GM21515 (cell line): Measurements from ENCODE around the gene CTNND2.

Experiments used
- ATAC-seq: cut with Tn5 transposase; IDR thresholded peaks from one replicate; pipeline ENCODE4 v1.9.1; 2021; ENCODE audit not compliant: unreplicated experiment

Gene CTNND2, protein sequence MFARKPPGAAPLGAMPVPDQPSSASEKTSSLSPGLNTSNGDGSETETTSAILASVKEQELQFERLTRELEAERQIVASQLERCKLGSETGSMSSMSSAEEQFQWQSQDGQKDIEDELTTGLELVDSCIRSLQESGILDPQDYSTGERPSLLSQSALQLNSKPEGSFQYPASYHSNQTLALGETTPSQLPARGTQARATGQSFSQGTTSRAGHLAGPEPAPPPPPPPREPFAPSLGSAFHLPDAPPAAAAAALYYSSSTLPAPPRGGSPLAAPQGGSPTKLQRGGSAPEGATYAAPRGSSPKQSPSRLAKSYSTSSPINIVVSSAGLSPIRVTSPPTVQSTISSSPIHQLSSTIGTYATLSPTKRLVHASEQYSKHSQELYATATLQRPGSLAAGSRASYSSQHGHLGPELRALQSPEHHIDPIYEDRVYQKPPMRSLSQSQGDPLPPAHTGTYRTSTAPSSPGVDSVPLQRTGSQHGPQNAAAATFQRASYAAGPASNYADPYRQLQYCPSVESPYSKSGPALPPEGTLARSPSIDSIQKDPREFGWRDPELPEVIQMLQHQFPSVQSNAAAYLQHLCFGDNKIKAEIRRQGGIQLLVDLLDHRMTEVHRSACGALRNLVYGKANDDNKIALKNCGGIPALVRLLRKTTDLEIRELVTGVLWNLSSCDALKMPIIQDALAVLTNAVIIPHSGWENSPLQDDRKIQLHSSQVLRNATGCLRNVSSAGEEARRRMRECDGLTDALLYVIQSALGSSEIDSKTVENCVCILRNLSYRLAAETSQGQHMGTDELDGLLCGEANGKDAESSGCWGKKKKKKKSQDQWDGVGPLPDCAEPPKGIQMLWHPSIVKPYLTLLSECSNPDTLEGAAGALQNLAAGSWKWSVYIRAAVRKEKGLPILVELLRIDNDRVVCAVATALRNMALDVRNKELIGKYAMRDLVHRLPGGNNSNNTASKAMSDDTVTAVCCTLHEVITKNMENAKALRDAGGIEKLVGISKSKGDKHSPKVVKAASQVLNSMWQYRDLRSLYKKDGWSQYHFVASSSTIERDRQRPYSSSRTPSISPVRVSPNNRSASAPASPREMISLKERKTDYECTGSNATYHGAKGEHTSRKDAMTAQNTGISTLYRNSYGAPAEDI (N-terminal part only)

GRCh38 chr5:11904265-11904906 is at the start of gene CTNND2:
TSS of gene CTNND2 (minus strand) at chr5:11904446. CDS start at chr5:11903853, 593 bp downstream.
- no peak for ATAC-seq

DNA sequence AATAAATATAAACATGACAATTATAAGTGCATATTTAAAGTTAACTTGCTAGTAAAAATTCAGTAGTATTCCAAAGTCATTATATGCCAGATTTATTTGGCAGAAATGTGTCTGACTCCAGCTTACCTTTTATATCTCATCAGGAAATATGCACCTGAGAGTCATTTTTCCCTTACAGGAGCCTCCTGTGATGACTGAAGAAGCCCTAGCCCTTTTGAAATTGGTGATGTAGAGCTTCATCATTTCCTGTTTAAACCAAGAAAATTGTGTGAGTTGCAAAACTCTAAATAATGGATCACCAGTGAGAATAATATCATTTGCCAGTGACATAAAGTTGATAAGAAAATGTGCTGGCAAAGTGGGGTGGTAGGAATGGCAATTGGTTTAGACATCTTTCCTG is 42.1 kb upstream of the CTNND2 start:
- no peak for ATAC-seq

DNA sequence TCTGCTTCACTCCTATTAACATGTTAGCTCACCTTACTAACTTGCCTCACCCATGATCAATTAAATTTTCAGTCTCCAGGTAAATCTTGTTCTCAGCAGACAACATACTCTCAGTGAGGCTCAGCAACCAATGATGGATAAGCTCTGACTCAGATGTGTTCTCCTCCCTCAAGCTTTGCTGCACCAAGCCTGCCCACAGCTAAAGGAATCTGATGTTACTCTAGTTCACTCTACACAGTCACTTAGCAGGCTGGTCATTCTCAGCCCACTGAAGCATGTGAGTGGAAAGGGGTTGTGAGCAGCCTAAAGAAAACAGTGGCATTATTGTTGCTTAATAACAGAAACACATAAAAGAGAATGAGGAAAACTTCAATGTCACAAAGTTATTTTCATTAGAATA is 37.3 kb upstream of the CTNND2 start:
- no peak for ATAC-seq

DNA sequence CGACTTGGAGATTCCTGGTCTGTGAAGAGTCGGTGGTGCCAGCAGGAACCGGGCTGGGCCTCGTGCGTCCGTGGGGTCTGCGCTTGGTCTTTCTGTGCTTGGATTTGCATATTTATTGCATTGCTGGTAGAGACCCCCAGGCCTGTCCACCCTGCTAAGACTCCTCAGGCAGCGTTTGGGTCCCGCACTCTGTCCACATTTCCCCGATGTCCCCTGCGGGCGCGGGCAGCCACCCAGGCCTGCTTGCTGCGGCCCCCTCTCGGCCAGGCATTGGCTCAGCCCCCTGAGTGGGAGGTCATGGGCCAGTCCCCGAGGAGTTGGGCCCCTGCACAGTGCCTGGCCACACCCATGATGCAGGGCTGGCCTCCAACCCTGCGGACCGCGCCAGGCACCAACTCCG is 27.4 kb upstream of the CTNND2 start:
- ATAC-seq: no peak

GRCh38 chr5:11928909-11929308 is 24.7 kb upstream of the CTNND2 start:
- no peak for ATAC-seq

GRCh38 chr5:11925701-11926100 is 21.5 kb upstream of the CTNND2 start:
- no peak for ATAC-seq

- ATAC-seq: no peak
Observed at GRCh38 chr5:11922394-11922793, 18.1 kb upstream of the CTNND2 start.

DNA sequence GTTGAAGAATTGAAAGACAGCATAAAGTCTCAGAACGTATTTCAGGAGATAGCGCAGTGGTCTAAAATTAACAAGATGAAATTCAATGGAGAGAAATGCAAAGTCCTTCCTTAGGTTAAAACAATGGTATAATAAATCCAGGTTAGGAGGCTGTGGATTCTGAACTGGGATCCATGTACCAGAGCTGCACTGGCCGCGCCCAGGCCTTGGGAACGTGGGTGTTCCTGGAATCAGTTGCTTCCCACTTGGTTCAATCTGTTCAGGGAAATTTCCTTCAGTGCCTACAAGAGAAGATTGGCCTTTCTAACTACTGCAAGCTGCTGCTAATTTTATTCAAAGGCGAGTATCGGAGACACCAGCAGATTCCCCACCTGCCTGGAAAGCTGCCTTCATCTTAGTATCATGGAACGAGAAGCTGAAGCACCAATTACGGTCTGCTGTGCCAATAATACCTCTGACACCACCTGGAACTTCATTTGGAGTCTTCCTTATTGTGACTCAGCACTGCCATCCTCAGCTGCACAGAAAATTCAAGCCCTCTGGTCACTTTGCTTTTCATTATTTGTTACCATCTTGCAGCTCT is 14.3 kb upstream of the CTNND2 start:
- no peak for ATAC-seq

- no peak for ATAC-seq
Observed at GRCh38 chr5:11909471-11909870, 5.2 kb upstream of the CTNND2 start.

GRCh38 chr5:11906497-11906896 is 2.3 kb upstream of the CTNND2 start:
- ATAC-seq: no peak

DNA sequence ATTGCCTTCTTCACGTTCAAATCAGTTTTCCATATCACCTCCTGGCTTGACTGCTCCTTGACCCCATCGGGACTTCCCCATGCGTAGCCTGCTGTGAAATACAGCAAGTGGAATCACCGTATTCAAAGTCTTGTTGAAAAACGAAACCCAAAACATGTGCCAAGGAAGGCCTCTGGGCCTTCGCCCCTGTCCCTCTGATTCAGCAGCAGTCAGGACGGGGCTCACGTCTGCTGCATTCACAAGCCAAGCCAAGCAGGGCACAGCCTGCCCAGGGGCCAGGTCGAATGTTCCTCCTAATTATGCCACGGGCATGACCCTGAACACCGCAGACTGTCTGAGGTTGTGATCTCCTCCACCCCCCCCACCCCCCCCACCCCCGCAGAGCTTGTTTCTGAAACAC is 960 bp upstream of the CTNND2 start:
- ATAC-seq: no peak

DNA sequence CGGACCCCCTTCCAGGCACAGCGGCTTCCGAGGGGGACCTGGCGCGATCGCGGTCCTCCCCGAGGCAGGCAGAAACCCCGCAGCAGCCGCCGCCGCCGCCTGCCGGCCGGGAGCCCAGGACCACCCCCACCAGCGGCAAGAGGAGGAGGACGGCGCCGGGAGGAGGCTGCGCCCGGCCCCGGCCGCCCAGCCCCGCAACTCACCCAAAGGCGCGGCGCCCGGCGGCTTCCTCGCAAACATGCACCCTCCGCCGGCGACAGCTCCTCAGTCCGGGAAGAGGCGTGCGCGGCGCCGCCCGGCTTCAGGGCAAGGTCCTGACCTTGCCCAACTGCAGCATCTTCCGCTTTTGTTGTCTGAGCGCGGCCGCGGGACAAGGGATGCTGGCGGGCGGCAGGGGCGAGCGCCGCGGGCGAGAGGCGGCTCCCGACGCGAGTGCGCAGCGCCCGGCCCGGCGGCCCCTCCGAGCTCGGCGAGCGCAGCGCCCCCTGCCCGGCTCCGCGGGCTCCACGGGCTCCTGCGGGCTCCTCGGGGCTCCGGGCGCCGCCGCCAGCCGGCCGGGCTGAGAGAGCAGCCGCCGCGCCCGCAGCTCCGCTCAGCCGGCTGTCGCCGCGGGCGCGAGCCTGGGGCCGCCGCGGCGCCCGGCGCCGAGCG is 507 bp downstream of the CTNND2 start:
- ATAC-seq: no peak

- no peak for ATAC-seq
Observed at GRCh38 chr5:11903121-11903613, 1.1 kb downstream of the CTNND2 start.

DNA sequence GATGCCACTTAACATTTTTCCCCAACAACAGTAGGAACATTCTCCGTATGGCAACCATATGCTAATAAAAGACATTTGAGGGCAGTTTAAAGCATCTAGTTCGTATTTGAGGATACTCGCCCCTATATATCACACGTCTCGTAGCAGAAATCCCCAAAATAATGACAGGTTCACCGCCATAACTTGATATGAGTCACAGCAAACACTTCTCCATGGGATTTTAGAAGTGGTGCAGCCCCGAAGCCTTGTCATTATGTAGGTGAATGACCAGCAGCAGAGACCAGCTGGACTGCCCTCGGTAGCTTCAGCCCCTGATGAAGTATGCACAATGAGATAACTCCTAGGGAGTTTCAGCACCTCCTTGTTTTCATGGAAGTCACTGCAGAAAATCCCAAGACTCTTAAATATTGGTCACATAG is 2.0 kb downstream of the CTNND2 start:
- ATAC-seq: no peak

- no peak for ATAC-seq
Observed at GRCh38 chr5:11898787-11899186, 5.5 kb downstream of the CTNND2 start.

DNA sequence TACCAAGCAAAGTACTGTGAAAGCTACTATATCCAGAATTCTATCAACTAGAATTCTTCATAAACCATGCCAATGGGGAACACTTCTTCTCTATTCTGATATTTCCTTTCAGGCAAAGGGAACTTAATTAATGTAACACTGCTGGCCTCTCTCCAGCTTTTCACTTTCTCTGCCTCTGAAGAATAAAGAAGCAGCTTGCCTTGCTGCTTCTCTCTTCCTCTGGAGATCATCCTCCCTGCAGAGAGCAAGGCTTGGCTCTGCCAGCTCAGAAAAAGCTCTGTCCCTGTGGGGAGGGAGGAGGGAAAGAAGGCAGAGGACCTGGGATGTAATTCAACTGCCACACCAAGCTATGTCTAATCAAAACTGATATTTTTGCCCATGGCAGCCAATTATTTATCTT is 6.5 kb downstream of the CTNND2 start:
- no peak for ATAC-seq

DNA sequence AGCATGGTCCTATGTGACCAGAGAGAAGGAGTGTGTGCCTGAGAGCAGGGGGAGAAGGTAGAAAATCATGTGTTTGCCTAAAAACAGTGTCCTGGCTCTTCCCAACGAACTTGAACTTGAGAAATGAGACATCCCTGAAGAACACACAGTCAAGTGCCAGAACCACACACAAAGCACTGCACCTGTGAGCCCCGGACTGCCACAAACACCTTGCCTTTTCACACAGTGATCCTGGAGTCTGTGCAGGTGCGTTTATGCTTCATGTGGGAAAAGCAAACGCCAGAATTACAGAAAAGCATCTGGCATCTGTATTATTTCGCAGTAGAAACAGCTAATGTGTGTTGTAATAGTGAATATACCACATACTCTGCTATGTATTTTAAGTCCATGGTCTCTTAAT is 9.3 kb downstream of the CTNND2 start:
- ATAC-seq: no peak

DNA sequence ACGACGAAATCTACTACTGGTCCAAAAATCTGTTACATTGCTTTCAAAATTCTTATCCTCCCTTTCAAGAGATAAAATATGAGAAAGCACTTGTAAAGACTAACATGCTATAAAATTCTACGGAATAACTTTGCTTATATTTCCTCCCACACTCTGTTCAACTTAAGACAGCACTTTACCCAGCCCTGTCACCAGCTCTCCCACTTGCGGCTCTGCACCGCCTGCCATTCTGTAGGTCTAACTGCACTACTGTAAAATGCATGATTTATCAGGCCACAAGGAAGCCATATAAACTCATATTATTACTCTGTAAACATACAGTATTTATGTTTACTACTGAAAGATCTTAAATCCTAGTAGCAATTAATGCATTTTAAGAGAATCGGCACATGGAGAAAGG is 11.4 kb downstream of the CTNND2 start:
- ATAC-seq: no peak

GRCh38 chr5:11890777-11891176 is 13.5 kb downstream of the CTNND2 start:
- no peak for ATAC-seq

- no peak for ATAC-seq
Observed at GRCh38 chr5:11888221-11888620, 16.0 kb downstream of the CTNND2 start.
